Measurements from ENCODE around the gene MAGEA12.
"Not testable (repeated sequence)": the region's sequence is repeated elsewhere in the genome, so short reads cannot be mapped to it uniquely, and the experiment has no call there.

GRCh38 chrX:152713815-152714787 is 19.5 kb upstream of the MAGEA12 start, which contains the start of gene MAGEA2B:
- not testable (repeated sequence) for TF ChIP-seq TCF4 (CRISPR knock-in tag; IDR thresholded peaks at IDR 0.05; ENCODE audit: borderline replicate concordance); ZFP3 (CRISPR knock-in tag; IDR thresholded peaks at IDR 0.05); ZC3H10 (CRISPR knock-in tag; IDR thresholded peaks at IDR 0.05); TOX (CRISPR knock-in tag; IDR thresholded peaks at IDR 0.05; ENCODE audit: borderline replicate concordance); BACH2 (CRISPR knock-in tag; IDR thresholded peaks at IDR 0.05; ENCODE audit: borderline replicate concordance); PATZ1 (CRISPR knock-in tag; IDR thresholded peaks at IDR 0.05; ENCODE audit: borderline replicate concordance); OSR1 (CRISPR knock-in tag; IDR thresholded peaks at IDR 0.05); PPARA (CRISPR knock-in tag; IDR thresholded peaks at IDR 0.05; ENCODE audit: borderline replicate concordance); ZFP30 (CRISPR knock-in tag; IDR thresholded peaks at IDR 0.05); SNAI2 (CRISPR knock-in tag; IDR thresholded peaks at IDR 0.05); ARNTL (CRISPR knock-in tag; IDR thresholded peaks at IDR 0.05; ENCODE audit: borderline replicate concordance, low read depth); RARB (CRISPR knock-in tag; IDR thresholded peaks at IDR 0.05); CSRNP3 (CRISPR knock-in tag; IDR thresholded peaks at IDR 0.05)

Measured in SK-N-SH treated with all-trans-retinoic acid at 6 μM for 48 hours (cell line).